ENCODE data around the gene AQP12A. TPM values are rescaled to one million over a fixed set of nuclear protein-coding genes. Genes with fewer than 3 reads are reported as not detected.

The AQP12A gene
- polyA plus RNA-seq, 1 of the 3 experiments (the other 2 are of a cell fraction) = not detected

GRCh38 chr2:240708457-240708856, 16.8 kb downstream of the AQP12A start:
- no peak for DNase-seq
- no peaks in the 10 kb centered on the region for H3K36me3 ChIP-seq (replicated peaks in 1 of 2; ENCODE audit: control insufficient read depth in 1 of 2, insufficient read depth in 2 of 2, low read length in 1 of 2)
- no peaks in the 10 kb centered on the region for H3F3A ChIP-seq (replicated peaks; ENCODE audit: insufficient read depth)
- H3K9me3 ChIP-seq = no peaks in the 10 kb centered on the region
- no peaks in the 10 kb centered on the region for H3K9me2 ChIP-seq
- peaks cover 9% of the 10 kb centered on the region; the same call in 1 of the 2 replicates for H3K27me3 ChIP-seq (ENCODE audit: insufficient read depth)
- 46% methylated on average over 7 of the region's 7 CpGs for WGBS (ENCODE audit: low lambda C conversion rate)
- no peak overlapping the region for H2AFZ ChIP-seq (ENCODE audit: low read depth)
- CTCF ChIA-PET = interaction anchor here (0.9 to 2.0 kb wide), 4 partner anchors 8 to 195 kb away, joined by 3 to 10 read pairs (median 4); no protein-coding TSS in a partner anchor
- H3K79me2 ChIP-seq (ENCODE audit: insufficient read depth) = no peaks in the 10 kb centered on the region
- POLR2A ChIA-PET = no interaction called here
- no peaks in the 10 kb centered on the region for H4K20me1 ChIP-seq (ENCODE audit: insufficient read depth)
- no peak overlapping the region for H3K4me2 ChIP-seq
- H3K4me1 ChIP-seq (ENCODE audit: control insufficient read depth in 1 of 2, insufficient read depth in 2 of 2, low read depth in 1 of 2, low read length in 1 of 2) = no peaks in the 10 kb centered on the region; a peak in 1 of 4 replicates
- TF ChIP-seq, protein P1, sequence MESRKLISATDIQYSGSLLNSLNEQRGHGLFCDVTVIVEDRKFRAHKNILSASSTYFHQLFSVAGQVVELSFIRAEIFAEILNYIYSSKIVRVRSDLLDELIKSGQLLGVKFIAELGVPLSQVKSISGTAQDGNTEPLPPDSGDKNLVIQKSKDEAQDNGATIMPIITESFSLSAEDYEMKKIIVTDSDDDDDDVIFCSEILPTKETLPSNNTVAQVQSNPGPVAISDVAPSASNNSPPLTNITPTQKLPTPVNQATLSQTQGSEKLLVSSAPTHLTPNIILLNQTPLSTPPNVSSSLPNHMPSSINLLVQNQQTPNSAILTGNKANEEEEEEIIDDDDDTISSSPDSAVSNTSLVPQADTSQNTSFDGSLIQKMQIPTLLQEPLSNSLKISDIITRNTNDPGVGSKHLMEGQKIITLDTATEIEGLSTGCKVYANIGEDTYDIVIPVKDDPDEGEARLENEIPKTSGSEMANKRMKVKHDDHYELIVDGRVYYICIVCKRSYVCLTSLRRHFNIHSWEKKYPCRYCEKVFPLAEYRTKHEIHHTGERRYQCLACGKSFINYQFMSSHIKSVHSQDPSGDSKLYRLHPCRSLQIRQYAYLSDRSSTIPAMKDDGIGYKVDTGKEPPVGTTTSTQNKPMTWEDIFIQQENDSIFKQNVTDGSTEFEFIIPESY (IDR thresholded peaks at IDR 0.05; ENCODE audit: borderline replicate concordance, low read depth) = no peak
- TF ChIP-seq MXI1 (IDR thresholded peaks at IDR 0.05; ENCODE audit: low read depth, low read length) (no peak), SIN3A (IDR thresholded peaks at IDR 0.05; ENCODE audit: borderline replicate concordance, low read depth, low read length) (no peak), REST (IDR thresholded peaks at IDR 0.05; ENCODE audit: low read depth, low read length) (no peak), RCOR1 (IDR thresholded peaks at IDR 0.05; ENCODE audit: low read length) (no peak), EZH2phosphoT487 (IDR thresholded peaks at IDR 0.05; ENCODE audit: borderline replicate concordance, low read depth) (no peak), PBX3 (IDR thresholded peaks at IDR 0.05) (no peak), TCF12 (IDR thresholded peaks at IDR 0.05) (no peak), FOXJ3 (CRISPR knock-in tag; IDR thresholded peaks at IDR 0.05) (no peak), ELF1 (IDR thresholded peaks at IDR 0.05) (no peak), RXRA (IDR thresholded peaks at IDR 0.05; ENCODE audit: borderline replicate concordance, low read depth) (no peak), RAD21 (IDR thresholded peaks at IDR 0.05; ENCODE audit: low read length) (no peak), TEAD4 (IDR thresholded peaks at IDR 0.05; ENCODE audit: borderline replicate concordance, insufficient read depth) (no peak), GATA2 (CRISPR knock-in tag; IDR thresholded peaks at IDR 0.05) (no peak), MEF2A (IDR thresholded peaks at IDR 0.05; ENCODE audit: borderline replicate concordance, low read depth) (no peak), SMC3 (IDR thresholded peaks at IDR 0.05; ENCODE audit: low read depth, low read length) (no peak), POLR2AphosphoS5 (IDR thresholded peaks at IDR 0.05; ENCODE audit: low read depth, low read length) (no peak), USF1 (IDR thresholded peaks at IDR 0.05; ENCODE audit: borderline replicate concordance, low read depth) (no peak)
- no peak overlapping the region for H3K9ac ChIP-seq
- H3K27ac ChIP-seq (ENCODE audit: low read depth in 2 of 2, low read length in 1 of 2) = no peak overlapping the region
- H3K4me3 ChIP-seq (ENCODE audit: low read depth in 2 of 2, low read length in 1 of 2) = no peak overlapping the region

Measured in SK-N-SH (cell line).